Measurements from ENCODE around the gene SMOC1.

Gene SMOC1

GRCh38 chr14:69865701-69866365 lies 13.4 kb upstream of the SMOC1 start:
- DNase-seq, result no peak

- DNase-seq, result no peak
These were observed 10.8 kb upstream of the SMOC1 start for GRCh38 chr14:69868363-69868963.

DNA sequence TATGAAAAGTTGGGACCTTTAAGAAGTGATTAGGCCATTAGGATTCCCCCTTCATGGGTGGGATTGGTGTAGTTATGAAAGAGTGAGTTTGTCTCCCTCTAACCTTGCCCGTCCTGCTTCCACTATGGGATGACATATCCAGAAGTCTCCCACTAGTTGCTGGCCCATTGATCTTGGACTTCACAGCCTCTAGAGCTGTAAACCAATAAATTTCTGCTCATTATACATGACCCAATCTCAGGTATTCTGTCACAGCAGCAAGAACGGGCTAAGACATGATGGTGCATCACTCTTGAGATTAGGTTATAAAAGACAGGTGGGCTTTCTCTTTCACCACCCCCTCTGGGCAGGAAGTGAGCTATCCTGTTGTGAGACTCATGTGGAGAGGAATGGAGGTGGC lies 8.6 kb upstream of the SMOC1 start:
- no peak for DNase-seq

DNA sequence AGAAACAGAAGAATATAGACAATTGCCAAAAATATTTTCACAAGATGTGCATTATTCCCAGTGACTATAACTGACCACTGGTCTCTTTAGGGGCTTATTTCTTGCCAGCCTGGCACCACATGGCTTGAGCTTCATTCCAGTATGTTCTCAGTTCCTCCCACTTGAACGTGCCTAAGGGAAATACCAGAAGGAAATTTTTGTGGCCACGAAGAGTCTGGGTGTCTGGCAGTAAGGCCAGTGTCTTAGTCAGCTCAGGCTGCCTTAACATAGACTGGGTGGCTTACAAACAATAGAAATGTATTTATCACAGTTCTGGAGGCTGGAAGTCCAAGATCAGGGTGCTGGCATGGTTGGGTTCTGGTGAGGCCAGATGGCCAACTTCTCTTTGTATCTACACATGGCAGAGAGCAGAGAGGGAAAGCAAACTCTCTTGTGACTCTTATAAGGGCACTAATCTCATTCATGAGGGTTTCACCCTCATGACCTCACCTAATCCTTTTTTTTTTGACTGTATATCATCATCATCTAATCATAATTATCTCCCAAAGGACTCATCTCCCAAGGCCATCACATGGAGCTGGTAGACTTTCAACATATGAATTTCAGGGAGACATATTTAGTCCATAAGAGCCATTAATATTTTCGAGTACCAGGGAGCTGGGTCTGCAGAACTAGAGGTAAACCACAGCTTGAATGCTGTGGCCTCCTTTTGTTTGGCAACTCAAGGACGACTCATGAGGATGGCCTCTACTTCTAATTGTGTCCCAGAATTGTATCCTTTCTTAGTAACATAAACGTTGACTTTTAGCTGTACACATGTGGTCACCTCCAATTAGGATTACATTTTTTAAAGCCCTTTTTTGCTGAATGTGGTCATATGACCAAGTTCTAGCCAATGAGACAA lies 5.1 kb upstream of the SMOC1 start:
- no peak for DNase-seq

- DNase-seq, result no peak
These were observed 2.9 kb upstream of the SMOC1 start for GRCh38 chr14:69876221-69876847.

DNA sequence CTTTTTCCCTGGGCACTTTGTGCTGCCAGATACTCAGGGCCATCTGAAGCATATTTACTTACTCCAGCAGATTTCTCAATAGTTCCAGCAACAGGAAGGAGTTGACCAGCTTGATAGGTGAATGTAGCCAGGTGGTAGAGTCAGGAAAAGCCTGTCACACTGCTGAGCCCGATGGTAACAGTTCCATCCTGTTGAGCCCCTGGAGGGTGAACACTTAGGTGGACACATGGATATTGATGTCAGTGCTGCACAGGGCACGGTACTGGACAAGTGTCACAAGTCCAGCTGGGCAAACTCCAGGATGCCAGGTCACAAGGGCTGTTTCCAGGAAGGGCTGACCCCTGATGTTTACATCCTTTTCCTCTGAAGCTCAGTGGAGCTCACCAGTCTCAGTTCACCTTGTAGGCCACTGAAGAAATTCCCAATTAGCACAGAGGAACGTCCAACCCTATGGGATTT lies 2.3 kb upstream of the SMOC1 start:
- DNase-seq, result no peak

DNA sequence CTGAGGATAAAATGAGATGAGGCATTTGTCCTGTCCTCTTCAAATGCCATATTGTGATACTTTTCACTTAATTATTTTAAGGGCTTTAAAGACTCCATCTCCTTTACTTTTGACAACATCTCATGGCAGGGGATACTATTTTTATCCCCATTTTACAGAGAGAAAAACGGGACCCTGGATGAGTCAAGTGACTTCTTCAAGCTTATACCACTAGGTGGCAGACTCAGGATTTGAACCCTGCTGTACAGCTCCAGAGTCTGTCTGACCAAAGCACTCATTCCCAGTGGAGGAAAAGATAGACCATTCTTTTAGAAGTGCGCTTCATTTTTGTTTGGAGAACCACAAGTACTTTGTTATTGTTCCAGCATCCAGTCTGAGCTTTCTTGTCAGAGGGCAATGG lies 1.7 kb upstream of the SMOC1 start:
- no peak for DNase-seq

DNA sequence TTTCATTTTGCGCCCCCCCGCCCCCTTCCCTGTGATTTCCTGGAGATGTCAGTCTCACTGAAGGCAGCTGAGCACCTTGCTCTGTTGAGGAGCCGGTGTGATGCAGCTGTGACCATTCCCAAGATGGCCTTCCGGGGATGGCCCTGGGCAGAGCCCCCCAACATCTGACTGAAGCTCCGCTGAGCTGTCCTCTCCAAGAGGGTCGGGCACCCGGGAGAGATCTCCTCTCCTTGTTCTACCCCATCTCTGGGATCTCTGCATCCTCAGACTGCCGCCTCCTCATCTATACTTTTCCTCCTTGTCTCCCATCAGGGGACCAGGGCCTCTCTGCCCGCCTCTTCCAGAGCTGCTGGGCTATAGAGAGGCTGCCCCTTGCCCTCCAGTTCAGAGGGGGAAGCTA lies 965 bp upstream of the SMOC1 start:
- DNase-seq, result no peak

GRCh38 chr14:69880044-69880487 lies 850 bp downstream of the SMOC1 start:
- no peak for DNase-seq

- no peak for DNase-seq
These were observed 1.7 kb downstream of the SMOC1 start for GRCh38 chr14:69880893-69881292.

GRCh38 chr14:69882116-69882864 lies 3.1 kb downstream of the SMOC1 start:
- DNase-seq, result no peak

GRCh38 chr14:69882915-69883314 lies 3.7 kb downstream of the SMOC1 start:
- DNase-seq, result no peak

DNA sequence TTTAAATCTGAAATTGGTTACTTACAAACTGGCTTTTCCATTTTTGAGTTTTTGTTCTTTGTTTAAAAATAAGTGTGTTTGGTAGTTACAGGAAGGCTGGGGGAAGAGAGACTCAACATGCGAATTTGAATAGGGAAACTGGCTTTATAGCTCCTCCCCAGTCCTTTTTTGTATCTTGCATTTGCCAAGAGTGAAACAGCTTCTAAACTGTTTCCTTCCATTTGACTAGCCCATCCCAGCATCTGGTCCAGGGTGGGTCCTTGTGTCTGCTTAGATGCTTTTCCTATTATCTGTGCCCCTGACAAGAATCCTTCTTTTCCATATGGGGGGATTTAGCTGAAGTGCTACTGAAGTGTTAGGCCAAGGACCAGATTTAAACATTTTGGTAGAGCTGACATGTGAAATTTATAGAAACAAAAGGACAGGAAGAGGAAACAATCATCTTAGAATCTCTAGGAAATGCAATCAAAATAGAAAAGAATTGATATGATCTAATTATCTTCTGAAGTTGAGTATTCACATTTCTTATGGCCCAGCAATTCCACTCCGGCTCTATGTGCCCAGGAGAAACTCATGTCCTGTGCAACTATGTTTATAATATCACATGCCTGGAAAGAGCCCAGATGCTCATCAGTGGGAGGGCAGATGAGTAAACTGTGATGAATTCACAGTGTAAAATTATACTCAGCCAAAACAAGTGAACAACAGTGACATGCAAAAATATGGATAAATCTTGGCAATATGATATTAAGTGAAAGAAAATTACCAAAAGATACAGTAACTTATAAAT lies 7.4 kb downstream of the SMOC1 start:
- DNase-seq, result no peak

DNA sequence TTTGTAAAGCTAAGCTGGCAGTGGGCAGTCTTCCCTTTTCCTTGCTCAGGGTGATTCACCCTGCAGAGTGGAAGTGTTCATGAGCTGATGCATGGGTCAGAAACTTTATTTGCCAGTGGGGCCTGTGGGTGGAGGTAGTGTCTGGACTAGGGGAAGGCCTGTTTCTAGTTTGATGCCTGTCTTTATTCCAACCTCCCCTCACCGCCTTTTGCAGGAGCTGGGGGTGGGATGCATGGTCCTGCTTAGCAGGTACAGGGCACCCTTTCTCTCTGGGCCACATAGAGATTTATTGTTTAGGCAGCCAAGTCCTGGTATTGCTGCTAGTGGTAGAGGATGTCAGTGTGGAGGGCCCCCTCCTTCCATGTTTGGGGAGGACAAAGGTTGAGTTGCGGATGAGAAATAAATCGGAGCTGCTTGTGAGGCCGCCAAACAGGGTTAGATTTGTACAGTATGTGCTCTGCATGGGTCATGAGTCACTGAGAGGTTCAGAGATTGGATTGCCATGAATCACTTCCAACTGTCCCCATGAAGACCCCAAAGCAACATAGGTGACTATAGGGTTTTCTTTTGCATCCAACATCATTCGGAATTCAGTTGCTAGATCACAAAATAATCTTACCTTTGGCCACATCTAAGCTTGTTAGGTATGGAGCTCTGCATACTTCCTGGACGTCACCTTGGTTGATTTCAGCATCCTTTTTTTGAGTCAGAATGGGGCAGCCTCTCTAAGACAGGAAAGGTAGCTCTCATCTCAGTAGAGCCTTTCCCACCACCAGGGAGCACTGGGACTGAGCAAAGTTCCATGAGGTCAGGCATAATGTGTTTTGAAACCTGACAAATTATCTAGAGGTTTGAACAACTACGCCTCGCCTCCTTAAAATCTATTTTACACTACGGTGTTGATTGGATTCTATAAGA lies 8.8 kb downstream of the SMOC1 start:
- no peak for DNase-seq

GRCh38 chr14:69891422-69891821 lies 12.2 kb downstream of the SMOC1 start:
- no peak for DNase-seq

- DNase-seq, result no peak
These were observed 15.9 kb downstream of the SMOC1 start for GRCh38 chr14:69895109-69895508.

DNA sequence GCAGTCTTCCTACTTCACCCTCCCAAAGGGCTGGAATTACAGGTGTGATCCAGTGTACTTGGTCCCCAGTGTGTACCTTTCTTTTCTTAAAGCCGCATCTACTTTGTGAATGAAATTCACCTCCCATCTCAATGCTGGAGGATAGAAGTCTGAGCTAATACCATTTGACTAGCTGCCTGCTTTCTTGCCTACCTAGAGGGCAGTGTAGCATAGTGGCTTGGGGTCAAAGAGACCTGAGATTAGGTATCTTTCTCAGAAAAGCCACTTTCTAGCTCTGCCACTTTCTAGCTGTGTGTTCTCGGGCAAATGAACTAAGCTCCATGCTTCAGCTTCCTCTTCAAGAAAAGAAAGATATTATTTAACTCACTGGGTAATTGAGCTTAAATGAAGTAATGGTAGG lies 16.9 kb downstream of the SMOC1 start:
- no peak for DNase-seq

- no peak for DNase-seq
These were observed 17.8 kb downstream of the SMOC1 start for GRCh38 chr14:69896972-69897371.

- DNase-seq, result no peak
These were observed 21.4 kb downstream of the SMOC1 start for GRCh38 chr14:69900603-69901002.

- DNase-seq, result no peak
These were observed 22.1 kb downstream of the SMOC1 start for GRCh38 chr14:69901113-69901951.

Data from activated gamma-delta T cell treated with Interleukin-2 at 50 U/mL for 16 hours (primary cell).